Endothelial cell of umbilical vein (primary cell): ENCODE results near the gene LCLAT1. TPM values are rescaled to one million over a fixed set of nuclear protein-coding genes. Genes with fewer than 3 reads are reported as not detected.

Source experiments
- BruUV-seq: library from RNA; stranded (reverse); fragments of 400-500 nt; replicated peaks from 2 replicates; lab custom pipeline; 2021; lab: Mats Ljungman, UMichigan
- CTCF ChIA-PET: fragments of 300-600, 350-600 bp; sonication (Branson Sonifier 250); formaldehyde crosslinking; loops from one replicate; lab custom pipeline; 2021; ENCODE audit warnings: antibody characterized with exemption, inconsistent platforms; lab: Charles Lee
- POLR2A ChIA-PET: fragments of 300-600, 350-600 bp; sonication (Branson Sonifier 250); formaldehyde crosslinking; loops from one replicate; lab custom pipeline; 2021; ENCODE audit warnings: antibody characterized with exemption, inconsistent platforms; lab: Charles Lee
- DNase-seq: peaks from one replicate; pipeline ENCODE4 v3.0.0-alpha.2; 2011; ENCODE audit warnings: low read depth, low spot score
- FAIRE-seq: peaks from 2 replicates; lab custom pipeline; 2011; peaks lifted over from hg19 to GRCh38; lab: Jason Lieb, UNC
- H2AFZ ChIP-seq: 2 replicates; pipeline ENCODE4 v1.6.0; 2012; ENCODE audit warnings: low read depth, low read length, control low read depth, inconsistent platforms
- H3K27ac ChIP-seq: 2 replicates; pipeline ENCODE4 v1.5.1; 2011; ENCODE audit warnings: low read depth, mild to moderate bottlenecking, control low read depth, low read length, moderate library complexity; ENCODE audit not compliant: insufficient read depth
- H3K27me3 ChIP-seq, 2 experiments: 2 replicates each; pipeline versions ENCODE4 v1.6.0 to v1.6.1; 2011; ENCODE audit warnings: low read length in 2 of 2, mixed read lengths in 1 of 2; ENCODE audit not compliant: control insufficient read depth in 2 of 2, insufficient read depth in 2 of 2
- H3K36me3 ChIP-seq, 2 experiments: 2 replicates in 1 of 2; 3 replicates in 1 of 2; pipeline ENCODE4 v1.5.1; 2011; ENCODE audit warnings: low read length in 2 of 2, mild to moderate bottlenecking in 1 of 2, moderate library complexity in 1 of 2; ENCODE audit not compliant: control insufficient read depth in 2 of 2, insufficient read depth in 2 of 2; ENCODE audit errors: extremely low read depth in 1 of 2
- H3K4me1 ChIP-seq: 3 replicates; pipeline ENCODE4 v1.5.1; 2011; ENCODE audit warnings: mild to moderate bottlenecking, low read length; ENCODE audit not compliant: control insufficient read depth, insufficient read depth; ENCODE audit errors: extremely low read depth
- H3K4me2 ChIP-seq: 2 replicates; pipeline ENCODE4 v1.6.1; 2011; ENCODE audit warnings: low read length, control low read depth, mixed read lengths; ENCODE audit not compliant: insufficient read depth
- H3K4me3 ChIP-seq, 3 experiments: fragments of 200-600 bp in 1 of 3; sonication (generic), shearing (Covaris generic) in 1 of 3; replicated peaks in 1 of 3; 2 replicates each; pipeline ENCODE4 v1.5.1; 2011 to 2016; ENCODE audit warnings: control low read depth in 3 of 3, low read length in 3 of 3, mild to moderate bottlenecking in 2 of 3, inconsistent platforms in 1 of 3, low read depth in 1 of 3, moderate library complexity in 1 of 3; ENCODE audit not compliant: insufficient read depth in 1 of 3
- H3K79me2 ChIP-seq: 2 replicates; pipeline ENCODE4 v1.6.0; 2012; ENCODE audit warnings: low read length, inconsistent platforms; ENCODE audit not compliant: control insufficient read depth, insufficient read depth
- H3K9ac ChIP-seq: replicated peaks from 2 replicates; pipeline ENCODE3; 2011; ENCODE audit warnings: low read length, control low read depth; ENCODE audit not compliant: insufficient read depth; ENCODE audit errors: extremely low read depth
- H3K9me1 ChIP-seq: replicated peaks from 3 replicates; pipeline ENCODE4 v1.6.0; 2011; ENCODE audit warnings: mild to moderate bottlenecking, low read length; ENCODE audit not compliant: control insufficient read depth, insufficient read depth; ENCODE audit errors: extremely low read depth
- H3K9me3 ChIP-seq: replicated peaks from 2 replicates; pipeline ENCODE4 v1.5.1; 2012; ENCODE audit warnings: low read length, inconsistent platforms; ENCODE audit not compliant: control insufficient read depth, insufficient read depth
- H4K20me1 ChIP-seq: replicated peaks from 2 replicates; pipeline ENCODE3; 2011; ENCODE audit warnings: mild to moderate bottlenecking, low read length; ENCODE audit not compliant: control insufficient read depth, insufficient read depth; ENCODE audit errors: extremely low read depth
- EZH2 ChIP-seq: IDR thresholded peaks from 2 replicates; pipeline ENCODE4 v1.6.1; 2012; ENCODE audit warnings: borderline replicate concordance, low read depth, mild to moderate bottlenecking, moderate library complexity, low read length, inconsistent platforms; ENCODE audit not compliant: severe bottlenecking
- FOS ChIP-seq: IDR thresholded peaks from 2 replicates; pipeline ENCODE4 v1.6.1; 2011; ENCODE audit warnings: mild to moderate bottlenecking, low read length, moderate library complexity, borderline replicate concordance; ENCODE audit not compliant: insufficient read depth
- GATA2 ChIP-seq: IDR thresholded peaks from 2 replicates; pipeline ENCODE4 v1.7.0; 2011; ENCODE audit warnings: low read depth, mild to moderate bottlenecking, moderate library complexity, mixed read lengths, low read length; ENCODE audit not compliant: insufficient read length, insufficient read depth
- JUN ChIP-seq: IDR thresholded peaks from 2 replicates; pipeline ENCODE4 v1.6.1; 2011; ENCODE audit warnings: borderline replicate concordance, low read depth; ENCODE audit not compliant: insufficient read length, insufficient read depth
- MAX ChIP-seq: IDR thresholded peaks from 2 replicates; pipeline ENCODE4 v1.6.1; 2011; ENCODE audit not compliant: insufficient read depth, insufficient read length
- MYC ChIP-seq: IDR thresholded peaks from one replicate; pipeline ENCODE4 v1.6.1; 2011; ENCODE audit warnings: mild to moderate bottlenecking, low read depth, low read length
- POLR2A ChIP-seq: IDR thresholded peaks from 2 replicates; pipeline ENCODE4 v1.6.1; 2012; ENCODE audit warnings: low read depth, mild to moderate bottlenecking, control low read depth, low read length
- POLR2AphosphoS5 ChIP-seq: IDR thresholded peaks from 2 replicates; pipeline ENCODE4 v1.6.1; 2012; ENCODE audit warnings: low read depth, mild to moderate bottlenecking, control low read depth, low read length, moderate library complexity; ENCODE audit not compliant: insufficient read depth
- dilution Hi-C: fragments of 300-500 bp; cut with MboI; formaldehyde crosslinking; loops from one replicate; pipeline ENCODE4 v1.15.0; 2019; ENCODE audit warnings: low sequenced_read_pairs; ENCODE audit not compliant: extremely low pct_ligation_motif_present
- intact Hi-C: fragments of 100-400 bp; cut with micrococcal nuclease; formaldehyde crosslinking; loops from one replicate; pipeline ENCODE4 v1.10.0; 2022
- polyA plus RNA-seq, 4 experiments: library from polyadenylated mRNA; depleted of rRNA in 3 of 4; stranded (reverse) in 3 of 4; unstranded in 1 of 4; fragments of >200 nt; gene quantifications; 2 replicates each; pipeline versions ENCODE4 v1.2.1 to v1.2.3, GENCODE V29; 2011 to 2012; ENCODE audit warnings: missing spikeins in 1 of 4
- total RNA-seq: library from RNA; stranded (reverse); gene quantifications from 2 replicates; pipeline ENCODE4 v1.2.3, GENCODE V29; 2021
- TF ChIP-seq, protein P1 (sequence below), 2 donors: IDR thresholded peaks; 1 replicate in 1 of 2; 2 replicates in 1 of 2; pipeline ENCODE4 v1.5.1; 2011; ENCODE audit warnings: low read length in 2 of 2, mild to moderate bottlenecking in 2 of 2, moderate library complexity in 2 of 2, control low read depth in 1 of 2, inconsistent platforms in 1 of 2, low read depth in 1 of 2; ENCODE audit not compliant: insufficient read depth in 1 of 2; ENCODE audit errors: extremely low read depth in 1 of 2

Gene LCLAT1
- total and polyA plus RNA-seq, 2 donors (not counting 3 experiments of a cell fraction or from before 2014, with no cell fraction given): 6.1 to 20.8 TPM

- BruUV-seq: no TSS peak
- Histone ChIP-seq H2AFZ (no peak overlapping the region), H3K9me1 (no peaks in the 10 kb centered on the region), H3K27ac (no peak overlapping the region), H3K4me2 (no peak overlapping the region), H3K36me3 (no peaks in the 10 kb centered on the region), H3K4me3 (no peak overlapping the region), H4K20me1 (no peaks in the 10 kb centered on the region), H3K9me3 (no peaks in the 10 kb centered on the region), H3K27me3 (no peaks in the 10 kb centered on the region), H3K79me2 (no peaks in the 10 kb centered on the region), H3K4me1 (peaks cover 13% of the 10 kb centered on the region), H3K9ac (no peak overlapping the region)
- CTCF ChIA-PET: no interaction called here
- FAIRE-seq: no peak
- dilution Hi-C loops: no loop called here
- POLR2A ChIA-PET: no interaction called here
- TF ChIP-seq EZH2 (no peak), FOS (no peak), MYC (no peak), POLR2AphosphoS5 (no peak), JUN (no peak), GATA2 (no peak), POLR2A (no peak), MAX (no peak)
- TF ChIP-seq, protein P1, sequence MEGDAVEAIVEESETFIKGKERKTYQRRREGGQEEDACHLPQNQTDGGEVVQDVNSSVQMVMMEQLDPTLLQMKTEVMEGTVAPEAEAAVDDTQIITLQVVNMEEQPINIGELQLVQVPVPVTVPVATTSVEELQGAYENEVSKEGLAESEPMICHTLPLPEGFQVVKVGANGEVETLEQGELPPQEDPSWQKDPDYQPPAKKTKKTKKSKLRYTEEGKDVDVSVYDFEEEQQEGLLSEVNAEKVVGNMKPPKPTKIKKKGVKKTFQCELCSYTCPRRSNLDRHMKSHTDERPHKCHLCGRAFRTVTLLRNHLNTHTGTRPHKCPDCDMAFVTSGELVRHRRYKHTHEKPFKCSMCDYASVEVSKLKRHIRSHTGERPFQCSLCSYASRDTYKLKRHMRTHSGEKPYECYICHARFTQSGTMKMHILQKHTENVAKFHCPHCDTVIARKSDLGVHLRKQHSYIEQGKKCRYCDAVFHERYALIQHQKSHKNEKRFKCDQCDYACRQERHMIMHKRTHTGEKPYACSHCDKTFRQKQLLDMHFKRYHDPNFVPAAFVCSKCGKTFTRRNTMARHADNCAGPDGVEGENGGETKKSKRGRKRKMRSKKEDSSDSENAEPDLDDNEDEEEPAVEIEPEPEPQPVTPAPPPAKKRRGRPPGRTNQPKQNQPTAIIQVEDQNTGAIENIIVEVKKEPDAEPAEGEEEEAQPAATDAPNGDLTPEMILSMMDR (IDR thresholded peaks at IDR 0.05; ENCODE audit: extremely low read depth in 1 of 2, insufficient read depth in 1 of 2, low read depth in 1 of 2, low read length in 2 of 2): no peak
- no peak for DNase-seq
- intact Hi-C loops: no loop called here
These were observed 43.3 kb upstream of the LCLAT1 start for GRCh38 chr2:30403592-30404312.
